ENCODE measurements around the gene TMA7B. TPM values are rescaled to one million over a fixed set of nuclear protein-coding genes. Genes with fewer than 3 reads are reported as not detected.
"Not testable (repeated sequence)": the region's sequence is repeated elsewhere in the genome, so short reads cannot be mapped to it uniquely, and the experiment has no call there.

TMA7B gene
- total RNA-seq, 1 donor: not detected

DNA sequence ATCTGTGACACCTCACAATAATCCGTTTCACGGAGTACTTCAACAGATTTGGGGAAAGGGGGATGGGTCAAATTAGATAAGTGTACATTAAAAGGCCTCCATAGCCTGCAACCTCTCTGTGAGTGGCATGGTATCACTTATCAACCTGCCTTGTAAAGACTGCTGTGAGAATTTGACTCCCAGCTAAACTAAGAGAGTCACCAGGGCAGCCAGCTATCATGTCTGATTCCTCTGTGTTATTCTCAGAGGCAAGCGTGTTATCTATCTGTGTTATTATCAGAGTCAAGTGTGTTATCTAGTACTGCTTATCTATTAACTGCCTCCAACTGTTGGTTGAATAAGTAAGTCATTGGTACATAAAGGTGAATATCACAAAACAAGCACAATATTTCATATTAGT, 30.5 kb downstream of the TMA7B start:
- Histone ChIP-seq H4K20me1 (ENCODE audit: insufficient read depth, low read length) (no peaks in the 10 kb centered on the region), H3K4me3 (ENCODE audit: insufficient read depth, low read length) (no peak overlapping the region), H2AFZ (ENCODE audit: low read length) (no peak overlapping the region), H3K36me3 (ENCODE audit: insufficient read depth, low read length) (no peaks in the 10 kb centered on the region), H3K4me2 (ENCODE audit: insufficient read depth, low read length) (no peak overlapping the region), H3K9me3 (ENCODE audit: low read depth, low read length) (no peaks in the 10 kb centered on the region), H3K27me3 (ENCODE audit: insufficient read depth, low read length) (peaks cover 22% of the 10 kb centered on the region), H3K27ac (ENCODE audit: low read depth, low read length) (no peak overlapping the region), H3K79me2 (ENCODE audit: insufficient read depth, low read length) (no peaks in the 10 kb centered on the region), H3K4me1 (ENCODE audit: insufficient read depth, low read length) (no peaks in the 10 kb centered on the region)
- TF ChIP-seq, protein P1, sequence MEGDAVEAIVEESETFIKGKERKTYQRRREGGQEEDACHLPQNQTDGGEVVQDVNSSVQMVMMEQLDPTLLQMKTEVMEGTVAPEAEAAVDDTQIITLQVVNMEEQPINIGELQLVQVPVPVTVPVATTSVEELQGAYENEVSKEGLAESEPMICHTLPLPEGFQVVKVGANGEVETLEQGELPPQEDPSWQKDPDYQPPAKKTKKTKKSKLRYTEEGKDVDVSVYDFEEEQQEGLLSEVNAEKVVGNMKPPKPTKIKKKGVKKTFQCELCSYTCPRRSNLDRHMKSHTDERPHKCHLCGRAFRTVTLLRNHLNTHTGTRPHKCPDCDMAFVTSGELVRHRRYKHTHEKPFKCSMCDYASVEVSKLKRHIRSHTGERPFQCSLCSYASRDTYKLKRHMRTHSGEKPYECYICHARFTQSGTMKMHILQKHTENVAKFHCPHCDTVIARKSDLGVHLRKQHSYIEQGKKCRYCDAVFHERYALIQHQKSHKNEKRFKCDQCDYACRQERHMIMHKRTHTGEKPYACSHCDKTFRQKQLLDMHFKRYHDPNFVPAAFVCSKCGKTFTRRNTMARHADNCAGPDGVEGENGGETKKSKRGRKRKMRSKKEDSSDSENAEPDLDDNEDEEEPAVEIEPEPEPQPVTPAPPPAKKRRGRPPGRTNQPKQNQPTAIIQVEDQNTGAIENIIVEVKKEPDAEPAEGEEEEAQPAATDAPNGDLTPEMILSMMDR (IDR thresholded peaks at IDR 0.05; ENCODE audit: extremely low read depth, low read depth, low read length): no peak
- no peak for DNase-seq (ENCODE audit: insufficient read length, low spot score, missing footprints)

- Histone ChIP-seq H2AFZ (ENCODE audit: low read length) (no peak overlapping the region), H3K4me1 (ENCODE audit: insufficient read depth, low read length) (no peaks in the 10 kb centered on the region), H3K27me3 (ENCODE audit: insufficient read depth, low read length) (peaks cover 25% of the 10 kb centered on the region), H4K20me1 (ENCODE audit: insufficient read depth, low read length) (no peaks in the 10 kb centered on the region), H3K9me3 (ENCODE audit: low read depth, low read length) (no peaks in the 10 kb centered on the region), H3K4me2 (ENCODE audit: insufficient read depth, low read length) (no peak overlapping the region), H3K4me3 (ENCODE audit: insufficient read depth, low read length) (no peak overlapping the region), H3K79me2 (ENCODE audit: insufficient read depth, low read length) (no peaks in the 10 kb centered on the region), H3K27ac (ENCODE audit: low read depth, low read length) (no peak overlapping the region), H3K36me3 (ENCODE audit: insufficient read depth, low read length) (no peaks in the 10 kb centered on the region)
- TF ChIP-seq, protein P1 (IDR thresholded peaks at IDR 0.05; ENCODE audit: extremely low read depth, low read depth, low read length): no peak
- DNase-seq (ENCODE audit: insufficient read length, low spot score, missing footprints): no peak
These were observed 31.1 kb downstream of the TMA7B start for GRCh38 chr22:39991159-39991860.

GRCh38 chr22:39992088-39992826, 32.1 kb downstream of the TMA7B start:
- Histone ChIP-seq H3K4me3 (ENCODE audit: insufficient read depth, low read length) (no peak overlapping the region), H3K4me2 (ENCODE audit: insufficient read depth, low read length) (no peak overlapping the region), H2AFZ (ENCODE audit: low read length) (no peak overlapping the region), H3K9me3 (ENCODE audit: low read depth, low read length) (no peaks in the 10 kb centered on the region), H3K36me3 (ENCODE audit: insufficient read depth, low read length) (no peaks in the 10 kb centered on the region), H3K79me2 (ENCODE audit: insufficient read depth, low read length) (no peaks in the 10 kb centered on the region), H4K20me1 (ENCODE audit: insufficient read depth, low read length) (no peaks in the 10 kb centered on the region), H3K27ac (ENCODE audit: low read depth, low read length) (no peak overlapping the region), H3K4me1 (ENCODE audit: insufficient read depth, low read length) (no peaks in the 10 kb centered on the region), H3K27me3 (ENCODE audit: insufficient read depth, low read length) (peaks cover 29% of the 10 kb centered on the region)
- TF ChIP-seq, protein P1 (IDR thresholded peaks at IDR 0.05; ENCODE audit: extremely low read depth, low read depth, low read length): no peak
- DNase-seq (ENCODE audit: insufficient read length, low spot score, missing footprints): no peak

DNA sequence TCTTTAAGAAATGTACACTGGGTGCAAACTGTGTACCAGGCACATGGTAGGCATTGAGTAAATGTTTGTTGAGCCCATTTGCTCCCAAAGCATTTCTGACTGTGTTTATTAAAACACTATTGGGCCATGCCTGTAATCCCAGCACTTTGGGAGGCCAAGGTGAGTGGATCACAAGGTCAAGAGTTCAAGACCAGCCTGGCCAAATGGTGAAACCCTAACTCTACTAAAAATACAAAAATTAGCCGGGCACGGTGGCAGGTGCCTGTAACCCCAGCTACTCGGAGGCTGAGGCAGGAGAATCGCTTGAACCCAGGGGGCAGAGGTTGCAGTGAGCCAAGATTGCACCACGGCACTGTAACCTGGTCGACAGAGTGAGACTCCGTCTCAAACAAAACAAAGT, 32.7 kb downstream of the TMA7B start:
- not testable (repeated sequence) for H2AFZ ChIP-seq (ENCODE audit: low read length); H3K79me2 ChIP-seq (ENCODE audit: insufficient read depth, low read length); H3K9me3 ChIP-seq (ENCODE audit: low read depth, low read length); H3K4me3 ChIP-seq (ENCODE audit: insufficient read depth, low read length); DNase-seq (ENCODE audit: insufficient read length, low spot score, missing footprints); H4K20me1 ChIP-seq (ENCODE audit: insufficient read depth, low read length); H3K4me1 ChIP-seq (ENCODE audit: insufficient read depth, low read length); H3K36me3 ChIP-seq (ENCODE audit: insufficient read depth, low read length); H3K4me2 ChIP-seq (ENCODE audit: insufficient read depth, low read length); H3K27ac ChIP-seq (ENCODE audit: low read depth, low read length)
- peaks cover 31% of the 10 kb centered on the region for H3K27me3 ChIP-seq (ENCODE audit: insufficient read depth, low read length)

Measured in osteoblast (primary cell).